Esophagus muscularis mucosa (tissue), 4 donors: ENCODE results near the gene CAPN11.

Experiments used
- EP300 ChIP-seq: sonication (generic); formaldehyde crosslinking; IDR thresholded peaks from one replicate; pipeline ENCODE4 v1.6.1; 2017; ENCODE audit warnings: antibody characterized with exemption
- POLR2A ChIP-seq: fragments of 450-650 bp; IDR thresholded peaks from one replicate; pipeline ENCODE4 v1.6.1; 2017; ENCODE audit warnings: antibody characterized with exemption, moderate library complexity, mild to moderate bottlenecking, low read depth
- POLR2AphosphoS5 ChIP-seq, 2 donors: sonication (generic); formaldehyde crosslinking; IDR thresholded peaks; one replicate each; pipeline ENCODE4 v1.6.1; 2017; ENCODE audit warnings: antibody characterized with exemption in 2 of 2
- TF ChIP-seq, protein P1 (sequence below), 3 experiments: fragments of 200-600 bp in 2 of 3; fragments of 450-650 bp in 1 of 3; sonication (generic) in 2 of 3; IDR thresholded peaks; one replicate each; pipeline ENCODE4 v1.5.1; 2017 to 2019; ENCODE audit warnings: antibody characterized with exemption in 3 of 3, mild to moderate bottlenecking in 2 of 3, moderate library complexity in 1 of 3

DNA sequence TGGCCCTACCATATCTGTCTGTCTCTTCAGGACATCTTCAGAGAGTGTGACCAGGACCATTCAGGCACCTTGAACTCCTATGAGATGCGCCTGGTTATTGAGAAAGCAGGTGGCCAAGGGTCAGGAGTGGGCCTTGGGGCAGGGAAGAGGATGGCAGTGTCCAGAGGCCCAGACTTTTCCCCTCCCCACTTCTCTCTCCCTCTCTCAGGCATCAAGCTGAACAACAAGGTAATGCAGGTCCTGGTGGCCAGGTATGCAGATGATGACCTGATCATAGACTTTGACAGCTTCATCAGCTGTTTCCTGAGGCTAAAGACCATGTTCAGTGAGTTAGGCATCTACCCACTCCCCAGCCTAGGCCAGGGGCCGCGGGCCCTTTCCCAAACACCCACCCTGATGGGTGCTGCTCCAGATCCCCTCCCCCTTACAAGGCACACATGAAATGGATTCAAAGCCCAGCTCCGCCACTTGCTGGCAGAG is 24.3 kb downstream of the CAPN11 start:
- TF ChIP-seq POLR2AphosphoS5 (IDR thresholded peaks at IDR 0.05): no peak
- TF ChIP-seq, protein P1, sequence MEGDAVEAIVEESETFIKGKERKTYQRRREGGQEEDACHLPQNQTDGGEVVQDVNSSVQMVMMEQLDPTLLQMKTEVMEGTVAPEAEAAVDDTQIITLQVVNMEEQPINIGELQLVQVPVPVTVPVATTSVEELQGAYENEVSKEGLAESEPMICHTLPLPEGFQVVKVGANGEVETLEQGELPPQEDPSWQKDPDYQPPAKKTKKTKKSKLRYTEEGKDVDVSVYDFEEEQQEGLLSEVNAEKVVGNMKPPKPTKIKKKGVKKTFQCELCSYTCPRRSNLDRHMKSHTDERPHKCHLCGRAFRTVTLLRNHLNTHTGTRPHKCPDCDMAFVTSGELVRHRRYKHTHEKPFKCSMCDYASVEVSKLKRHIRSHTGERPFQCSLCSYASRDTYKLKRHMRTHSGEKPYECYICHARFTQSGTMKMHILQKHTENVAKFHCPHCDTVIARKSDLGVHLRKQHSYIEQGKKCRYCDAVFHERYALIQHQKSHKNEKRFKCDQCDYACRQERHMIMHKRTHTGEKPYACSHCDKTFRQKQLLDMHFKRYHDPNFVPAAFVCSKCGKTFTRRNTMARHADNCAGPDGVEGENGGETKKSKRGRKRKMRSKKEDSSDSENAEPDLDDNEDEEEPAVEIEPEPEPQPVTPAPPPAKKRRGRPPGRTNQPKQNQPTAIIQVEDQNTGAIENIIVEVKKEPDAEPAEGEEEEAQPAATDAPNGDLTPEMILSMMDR (IDR thresholded peaks at IDR 0.05): no peak
- TF ChIP-seq EP300: no peak
- no peak for TF ChIP-seq POLR2A
